ENCODE results near the gene PRRT1. TPM values are rescaled to one million over a fixed set of nuclear protein-coding genes. Genes with fewer than 3 reads are reported as not detected.

The PRRT1 gene
- total RNA-seq, 4 donors from 2014 or later: 1.2 to 4.8 (median 3.1) TPM

DNA sequence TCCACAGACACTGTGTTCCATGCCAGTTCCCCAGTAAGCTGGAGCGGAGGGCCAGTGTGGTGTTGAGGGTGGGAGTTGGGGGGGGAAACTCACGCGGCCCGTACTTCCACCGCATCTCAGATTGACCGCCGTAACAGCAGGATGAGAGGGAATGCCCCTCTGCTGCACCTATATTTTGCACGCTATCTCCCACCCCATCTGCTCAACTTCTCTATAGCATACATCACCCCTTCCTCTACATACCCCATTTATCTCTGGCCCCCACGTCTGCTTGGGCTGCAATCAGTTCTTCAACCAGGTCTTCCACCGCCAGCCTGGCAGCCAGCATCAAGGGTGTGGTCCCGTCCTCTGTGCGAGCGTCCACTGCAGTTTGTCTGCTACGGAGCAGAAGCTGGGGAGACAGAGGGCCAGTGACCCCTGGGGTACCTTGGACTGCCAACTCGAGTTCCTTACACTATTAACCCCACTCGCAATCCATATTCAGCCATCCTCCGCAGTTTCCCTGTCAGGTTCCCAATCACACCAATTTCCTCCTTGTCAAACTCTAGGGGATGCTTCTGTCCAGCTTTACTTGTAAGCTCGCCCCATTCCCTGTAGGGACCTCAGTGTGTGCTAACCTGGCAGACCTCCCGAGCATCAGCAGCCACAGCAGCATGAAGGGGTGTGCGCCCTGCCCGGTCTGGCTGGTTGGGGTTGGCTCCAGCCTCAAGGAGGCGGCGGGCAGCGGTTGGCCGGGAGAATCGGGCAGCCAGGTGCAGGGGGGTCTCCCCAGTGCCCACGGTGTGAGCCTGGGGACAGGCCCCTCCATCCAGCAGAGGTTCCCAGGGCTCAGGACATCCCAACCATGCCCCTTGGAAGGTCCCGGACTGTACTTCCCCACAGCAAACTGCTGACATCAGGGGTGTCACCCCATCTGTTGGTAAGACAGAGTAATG lies 45.2 kb upstream of the PRRT1 start:
- WGBS, 2 donors (ENCODE audit: low coverage in 1 of 2): 7 to 13% methylated on average over 2 to 16 of the region's 28 CpGs
- ATAC-seq: no peak
- Histone ChIP-seq H3K9me3 (no peaks in the 10 kb centered on the region), H3K27ac (peak overlapping the region; percentile 95 to 99 (median 98)), H3K27me3 (peaks cover 11% of the 10 kb centered on the region), H3K4me1 (peaks cover 2 to 45% (median 14%) of the 10 kb centered on the region in 3 donors), H3K4me3 (peak overlapping the region; percentile 67 to 71), H3K36me3 (no peaks in the 10 kb centered on the region)
- TF ChIP-seq POLR2A (IDR thresholded peaks at IDR 0.05): no peak
- TF ChIP-seq, protein P1, sequence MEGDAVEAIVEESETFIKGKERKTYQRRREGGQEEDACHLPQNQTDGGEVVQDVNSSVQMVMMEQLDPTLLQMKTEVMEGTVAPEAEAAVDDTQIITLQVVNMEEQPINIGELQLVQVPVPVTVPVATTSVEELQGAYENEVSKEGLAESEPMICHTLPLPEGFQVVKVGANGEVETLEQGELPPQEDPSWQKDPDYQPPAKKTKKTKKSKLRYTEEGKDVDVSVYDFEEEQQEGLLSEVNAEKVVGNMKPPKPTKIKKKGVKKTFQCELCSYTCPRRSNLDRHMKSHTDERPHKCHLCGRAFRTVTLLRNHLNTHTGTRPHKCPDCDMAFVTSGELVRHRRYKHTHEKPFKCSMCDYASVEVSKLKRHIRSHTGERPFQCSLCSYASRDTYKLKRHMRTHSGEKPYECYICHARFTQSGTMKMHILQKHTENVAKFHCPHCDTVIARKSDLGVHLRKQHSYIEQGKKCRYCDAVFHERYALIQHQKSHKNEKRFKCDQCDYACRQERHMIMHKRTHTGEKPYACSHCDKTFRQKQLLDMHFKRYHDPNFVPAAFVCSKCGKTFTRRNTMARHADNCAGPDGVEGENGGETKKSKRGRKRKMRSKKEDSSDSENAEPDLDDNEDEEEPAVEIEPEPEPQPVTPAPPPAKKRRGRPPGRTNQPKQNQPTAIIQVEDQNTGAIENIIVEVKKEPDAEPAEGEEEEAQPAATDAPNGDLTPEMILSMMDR (IDR thresholded peaks at IDR 0.05): no peak
- no peak for TF ChIP-seq POLR2AphosphoS5 (IDR thresholded peaks at IDR 0.05)
- no peak for TF ChIP-seq EP300 (IDR thresholded peaks at IDR 0.05)

DNA sequence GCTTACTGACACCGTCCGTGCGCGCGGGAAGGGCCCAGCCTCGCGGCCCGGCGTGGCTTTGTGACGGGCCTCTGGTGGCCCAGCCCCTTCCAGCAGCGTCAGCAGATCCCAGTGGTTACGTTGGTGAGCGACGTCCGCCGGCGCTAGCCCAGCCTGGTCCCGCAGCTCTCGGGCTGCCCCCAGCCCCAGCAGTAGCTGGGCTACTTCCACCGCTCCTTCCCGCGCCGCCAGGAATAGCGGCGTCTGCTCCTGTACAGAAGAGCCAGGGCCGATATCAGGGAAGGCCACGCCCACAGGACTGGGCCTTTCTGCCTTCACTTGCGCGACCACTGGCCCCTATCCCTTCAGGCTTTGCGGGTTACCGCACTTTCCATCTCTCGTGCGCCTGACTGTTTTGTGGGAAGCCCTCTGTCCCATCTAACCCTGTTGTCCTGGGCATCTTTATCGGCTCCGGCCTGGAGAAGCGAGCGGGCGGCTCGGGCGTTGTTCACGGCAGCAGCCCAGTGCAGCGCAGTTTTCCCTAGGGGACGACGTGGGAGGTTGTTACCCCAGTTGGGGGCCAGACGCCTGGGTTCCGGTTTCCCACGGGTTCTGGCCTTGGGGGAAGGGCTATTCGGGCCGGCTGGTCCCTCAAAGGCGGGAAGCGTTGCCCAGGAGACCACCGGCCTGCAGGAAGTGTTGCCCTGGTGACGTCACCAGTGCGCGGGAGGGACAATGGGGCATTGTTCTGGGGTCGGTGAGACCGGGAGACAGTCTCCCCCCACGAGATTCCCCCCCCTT lies 44.4 kb upstream of the PRRT1 start:
- Histone ChIP-seq H3K4me1 (peaks cover 2 to 53% (median 14%) of the 10 kb centered on the region in 3 donors), H3K9me3 (no peaks in the 10 kb centered on the region), H3K4me3 (peak overlapping the region; percentile 67 to 71), H3K27me3 (peaks cover 4% of the 10 kb centered on the region), H3K27ac (peak overlapping the region; percentile 95 to 99 (median 98)), H3K36me3 (no peaks in the 10 kb centered on the region)
- 0% methylated on average over 13 of the region's 58 CpGs; no CpG with 5 or more reads in 1 of the 2 donors for WGBS, 2 donors (ENCODE audit: low coverage in 1 of 2)
- ATAC-seq: peak; percentile 93
- peak; percentile 99 for TF ChIP-seq POLR2A (IDR thresholded peaks at IDR 0.05)
- peak; percentile 50 for TF ChIP-seq EP300 (IDR thresholded peaks at IDR 0.05)
- peak; percentile 99 for TF ChIP-seq POLR2AphosphoS5 (IDR thresholded peaks at IDR 0.05)
- TF ChIP-seq, protein P1 (IDR thresholded peaks at IDR 0.05): no peak

DNA sequence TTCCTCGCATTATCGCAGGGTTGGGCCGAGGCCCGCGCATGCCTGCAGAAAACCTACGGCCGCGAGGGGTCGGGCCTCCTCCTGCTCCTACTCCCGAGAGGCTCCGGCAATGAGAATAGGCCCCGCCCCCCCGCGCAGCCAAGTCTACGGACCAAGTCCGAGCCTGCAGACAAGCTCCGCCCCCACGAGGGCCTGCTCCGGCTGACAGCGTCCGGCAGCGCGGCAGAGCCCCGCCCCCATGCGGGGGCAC lies 43.8 kb upstream of the PRRT1 start:
- no peaks in the 10 kb centered on the region for H3K9me3 ChIP-seq
- peak; percentile 90 for ATAC-seq
- TF ChIP-seq, protein P1 (IDR thresholded peaks at IDR 0.05): peak in 3 of 4 experiments; percentile 51 to 74 (median 63)
- TF ChIP-seq POLR2AphosphoS5 (IDR thresholded peaks at IDR 0.05): no peak
- H3K4me3 ChIP-seq: peak overlapping the region in 1 of 2 donors; percentile 67
- peaks cover 2 to 59% (median 14%) of the 10 kb centered on the region in 3 donors for H3K4me1 ChIP-seq
- no peaks in the 10 kb centered on the region for H3K27me3 ChIP-seq
- H3K36me3 ChIP-seq: no peaks in the 10 kb centered on the region
- H3K27ac ChIP-seq: peak overlapping the region in 3 of 4 donors; percentile 95 to 99 (median 99)
- no CpG with 5 or more reads among the region's 25 CpGs for WGBS, 2 donors (ENCODE audit: low coverage in 1 of 2)

DNA sequence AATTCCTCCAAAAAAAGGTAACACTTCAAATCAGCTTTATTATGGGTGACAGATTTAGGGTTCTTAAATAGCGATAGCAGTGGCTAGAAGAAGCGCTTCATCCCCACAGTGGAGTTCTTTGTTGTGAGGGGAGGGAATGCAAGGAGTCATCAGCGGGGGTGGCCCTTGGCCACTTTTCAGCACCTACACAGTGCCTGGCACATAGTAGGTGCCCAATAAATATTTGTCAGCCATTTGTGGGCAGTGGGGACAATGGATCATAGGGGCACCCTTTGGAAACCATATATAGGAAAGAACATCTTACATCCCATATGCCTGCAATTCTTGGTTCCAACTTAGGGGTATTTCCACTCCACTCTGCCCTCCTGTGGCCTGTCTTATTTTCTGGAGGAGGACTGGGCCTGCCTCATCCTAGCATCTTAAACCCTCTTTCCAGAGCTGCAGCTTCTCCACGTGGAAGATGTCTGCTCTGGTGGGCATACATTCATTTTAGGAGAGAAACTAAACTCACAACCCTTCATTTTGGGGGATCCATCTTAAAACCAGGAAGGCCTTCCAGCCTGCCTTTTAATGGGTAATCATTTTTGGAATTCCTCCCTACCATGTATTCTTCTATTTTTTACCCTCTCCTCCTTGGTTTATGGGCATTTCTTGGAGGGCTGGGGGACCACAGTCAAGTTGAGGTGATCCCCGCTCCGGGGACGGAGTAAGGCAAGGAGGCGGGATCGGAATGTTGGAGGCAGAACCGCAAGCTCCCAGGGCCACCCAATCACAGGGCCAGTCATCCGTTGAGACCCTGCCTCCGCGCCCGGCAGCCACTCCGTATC lies 43.3 kb upstream of the PRRT1 start:
- peak; percentile 43 for TF ChIP-seq POLR2AphosphoS5 (IDR thresholded peaks at IDR 0.05)
- no peak for TF ChIP-seq EP300 (IDR thresholded peaks at IDR 0.05)
- peak; percentile 30 to 35 for TF ChIP-seq POLR2A (IDR thresholded peaks at IDR 0.05)
- TF ChIP-seq, protein P1 (IDR thresholded peaks at IDR 0.05): peak in 3 of 4 experiments; percentile 48 to 79 (median 74)
- no peak for ATAC-seq
- peak overlapping the region; percentile 23 to 67 for H3K4me3 ChIP-seq
- H3K27ac ChIP-seq: peak overlapping the region; percentile 95 to 99 (median 98)
- H3K36me3 ChIP-seq: no peaks in the 10 kb centered on the region
- H3K27me3 ChIP-seq: no peaks in the 10 kb centered on the region
- peaks cover 2 to 61% (median 14%) of the 10 kb centered on the region in 3 donors for H3K4me1 ChIP-seq
- no peaks in the 10 kb centered on the region for H3K9me3 ChIP-seq
- WGBS, 2 donors (ENCODE audit: low coverage in 1 of 2): 13 to 45% methylated on average over 2 to 10 of the region's 15 CpGs
